Activated CD4-positive, alpha-beta T cell treated with anti-CD3 and anti-CD28 coated beads for 4 hours (primary cell): ENCODE measurements around the gene SPATC1L.

Experiments used
- DNase-seq, 2 donors: peaks; one replicate each; pipeline ENCODE4 v3.0.0-alpha.2; 2020

SPATC1L gene

DNA sequence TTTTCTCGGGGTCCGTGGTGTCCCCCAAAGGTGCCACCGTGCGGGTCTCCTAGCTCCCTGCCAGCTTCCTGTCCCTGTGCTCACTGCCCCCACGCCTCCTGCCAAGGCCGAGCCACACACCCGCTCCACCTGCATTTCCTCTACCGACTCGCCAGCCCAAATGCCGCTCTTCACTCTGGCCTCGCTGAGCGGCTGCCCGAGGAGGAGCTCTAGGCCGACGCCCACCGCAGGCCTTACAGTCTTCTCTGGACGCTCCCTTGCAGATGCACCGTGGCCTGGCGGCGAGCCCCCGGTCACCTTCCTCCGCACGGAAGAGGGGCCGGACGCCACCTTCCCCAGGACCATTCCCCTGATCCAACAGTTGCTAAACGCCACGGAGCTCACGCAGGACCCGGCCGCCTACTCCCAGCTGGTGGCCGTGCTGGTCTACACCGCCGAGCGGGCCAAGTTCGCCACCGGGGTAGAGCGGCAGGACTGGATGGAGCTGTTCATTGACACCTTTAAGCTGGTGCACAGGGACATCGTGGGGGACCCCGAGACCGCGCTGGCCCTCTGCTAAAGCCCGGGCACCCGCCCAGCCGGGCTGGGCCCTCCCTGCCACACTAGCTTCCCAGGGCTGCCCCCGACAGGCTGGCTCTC, 55.2 kb downstream of the SPATC1L start:
- DNase-seq: no peak

DNA sequence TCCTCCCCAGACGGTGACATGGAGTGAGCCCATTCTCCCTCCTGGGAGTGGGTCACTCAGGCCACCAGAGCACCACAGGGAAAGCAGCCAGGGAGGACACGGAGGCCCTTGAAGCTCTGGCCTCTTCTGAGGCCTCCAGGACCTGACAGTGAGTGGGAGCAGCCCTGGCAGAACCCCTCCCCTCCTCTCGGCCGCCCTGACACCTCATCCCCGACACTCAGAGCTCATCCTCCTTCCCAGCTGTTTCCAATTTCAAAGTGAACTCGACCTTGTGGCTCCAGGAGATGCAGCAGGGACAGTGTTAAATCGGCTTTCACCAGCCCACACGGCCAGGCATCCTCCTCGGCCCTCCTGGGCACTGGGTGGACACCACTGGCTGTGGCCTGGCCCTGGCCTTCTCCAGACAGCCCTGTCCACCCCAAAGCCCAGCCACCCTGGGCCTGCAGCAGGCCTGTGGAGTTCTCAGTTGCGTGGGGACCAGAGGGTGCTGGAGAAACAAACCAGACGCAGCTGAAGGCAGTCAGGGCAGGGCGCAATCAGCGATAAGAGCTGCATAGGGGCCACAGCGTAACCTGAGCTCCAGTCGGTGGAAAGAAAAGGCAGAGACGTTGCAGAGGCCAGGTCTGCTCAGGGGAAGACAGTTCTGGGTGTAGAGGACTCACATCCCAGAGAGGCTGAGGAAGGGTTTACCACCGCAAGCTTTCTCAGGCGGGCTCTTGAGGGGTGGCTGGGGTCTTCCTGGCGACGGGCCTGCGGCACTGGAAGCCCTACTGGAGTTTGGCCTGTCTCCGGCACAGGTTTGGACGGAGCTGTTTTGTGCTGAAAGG, 55.9 kb downstream of the SPATC1L start:
- DNase-seq: no peak

GRCh38 chr21:46127239-46128105, 56.8 kb downstream of the SPATC1L start:
- no peak for DNase-seq

GRCh38 chr21:46126309-46127238, 57.7 kb downstream of the SPATC1L start:
- DNase-seq: no peak

DNA sequence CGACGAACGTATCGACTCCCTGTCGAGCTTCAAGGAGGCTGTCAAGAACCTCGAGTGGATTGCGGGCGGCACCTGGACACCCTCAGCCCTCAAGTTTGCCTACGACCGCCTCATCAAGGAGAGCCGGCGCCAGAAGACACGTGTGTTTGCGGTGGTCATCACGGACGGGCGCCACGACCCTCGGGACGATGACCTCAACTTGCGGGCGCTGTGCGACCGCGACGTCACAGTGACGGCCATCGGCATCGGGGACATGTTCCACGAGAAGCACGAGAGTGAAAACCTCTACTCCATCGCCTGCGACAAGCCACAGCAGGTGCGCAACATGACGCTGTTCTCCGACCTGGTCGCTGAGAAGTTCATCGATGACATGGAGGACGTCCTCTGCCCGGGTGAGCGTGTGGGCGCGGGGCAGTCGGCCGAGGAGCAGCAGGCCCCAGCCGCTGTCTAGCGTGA, 58.4 kb downstream of the SPATC1L start:
- peak in 1 of 2 donors; percentile 0 for DNase-seq

DNA sequence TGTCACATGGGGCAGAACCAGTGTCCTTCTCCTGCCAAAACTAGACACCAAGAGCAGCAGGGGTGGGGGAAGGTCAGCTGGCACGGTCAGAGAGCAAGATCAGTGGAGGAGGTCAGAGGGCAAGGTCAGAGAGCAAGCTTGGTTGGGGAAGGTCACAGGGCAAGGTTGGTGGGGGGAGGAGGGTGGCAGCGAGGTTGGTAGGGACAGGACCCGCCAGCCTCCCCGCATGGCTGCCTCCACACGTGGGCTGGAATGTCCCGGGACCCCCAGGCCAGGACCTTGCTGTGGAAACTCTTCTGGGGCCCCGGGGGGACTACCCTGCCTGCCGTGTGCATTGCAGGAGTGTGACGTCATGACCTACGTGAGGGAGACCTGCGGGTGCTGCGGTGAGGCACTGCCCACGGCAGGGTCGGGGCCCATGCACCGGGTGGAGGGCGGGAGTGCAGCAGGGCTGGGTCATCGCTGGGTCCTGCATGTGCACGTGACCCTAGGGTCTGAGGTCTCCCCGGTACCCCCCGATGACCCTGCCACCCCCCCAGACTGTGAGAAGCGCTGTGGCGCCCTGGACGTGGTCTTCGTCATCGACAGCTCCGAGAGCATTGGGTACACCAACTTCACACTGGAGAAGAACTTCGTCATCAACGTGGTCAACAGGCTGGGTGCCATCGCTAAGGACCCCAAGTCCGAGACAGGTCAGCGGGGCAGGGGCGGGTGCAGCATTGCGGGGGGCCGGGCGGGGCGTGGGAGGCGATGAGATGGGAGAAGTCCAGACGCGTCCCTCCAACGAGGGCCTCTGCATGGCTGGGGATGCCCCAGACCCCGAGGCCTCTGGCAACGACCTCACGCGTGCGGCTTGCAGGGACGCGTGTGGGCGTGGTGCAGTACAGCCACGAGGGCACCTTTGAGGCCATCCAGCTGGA, 59.1 kb downstream of the SPATC1L start:
- no peak for DNase-seq

DNA sequence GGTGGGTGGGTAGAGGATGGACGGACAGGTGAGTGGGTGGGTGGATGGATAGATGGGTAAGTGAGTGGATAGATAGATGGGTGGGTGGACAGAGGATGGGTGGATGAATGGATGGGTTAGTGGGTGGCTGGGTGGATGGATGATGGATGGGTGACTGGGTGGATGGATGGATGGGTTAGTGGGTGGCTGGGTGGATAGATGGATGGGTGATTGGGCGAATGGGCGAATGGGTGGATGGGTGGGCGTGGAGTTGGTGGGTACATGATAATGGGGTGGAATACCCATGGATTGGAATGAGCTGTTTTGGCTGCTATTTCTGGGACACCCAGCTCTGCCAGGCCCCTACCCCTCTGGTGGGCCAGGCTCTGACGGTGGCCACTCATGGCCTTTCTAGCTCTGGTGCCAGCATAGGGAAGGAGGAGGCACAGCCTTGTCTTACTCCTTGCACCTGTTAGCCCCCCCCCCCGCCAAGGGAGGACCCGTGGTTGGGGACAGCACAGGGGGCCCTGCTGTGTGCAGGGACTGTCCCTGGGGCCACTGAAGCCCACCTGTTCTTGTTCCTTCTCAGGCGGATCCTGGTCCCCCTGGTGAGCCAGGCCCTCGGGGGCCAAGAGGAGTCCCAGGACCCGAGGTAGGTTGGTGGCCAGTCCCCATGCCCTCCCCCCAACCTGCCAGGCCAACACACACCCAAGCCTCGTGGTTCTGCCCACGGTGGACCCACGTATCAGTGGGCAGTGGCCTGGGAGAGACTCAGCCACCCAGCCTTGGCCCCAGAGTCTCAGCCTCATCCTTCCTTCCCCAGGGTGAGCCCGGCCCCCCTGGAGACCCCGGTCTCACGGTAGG, 60.0 kb downstream of the SPATC1L start:
- DNase-seq: no peak

DNA sequence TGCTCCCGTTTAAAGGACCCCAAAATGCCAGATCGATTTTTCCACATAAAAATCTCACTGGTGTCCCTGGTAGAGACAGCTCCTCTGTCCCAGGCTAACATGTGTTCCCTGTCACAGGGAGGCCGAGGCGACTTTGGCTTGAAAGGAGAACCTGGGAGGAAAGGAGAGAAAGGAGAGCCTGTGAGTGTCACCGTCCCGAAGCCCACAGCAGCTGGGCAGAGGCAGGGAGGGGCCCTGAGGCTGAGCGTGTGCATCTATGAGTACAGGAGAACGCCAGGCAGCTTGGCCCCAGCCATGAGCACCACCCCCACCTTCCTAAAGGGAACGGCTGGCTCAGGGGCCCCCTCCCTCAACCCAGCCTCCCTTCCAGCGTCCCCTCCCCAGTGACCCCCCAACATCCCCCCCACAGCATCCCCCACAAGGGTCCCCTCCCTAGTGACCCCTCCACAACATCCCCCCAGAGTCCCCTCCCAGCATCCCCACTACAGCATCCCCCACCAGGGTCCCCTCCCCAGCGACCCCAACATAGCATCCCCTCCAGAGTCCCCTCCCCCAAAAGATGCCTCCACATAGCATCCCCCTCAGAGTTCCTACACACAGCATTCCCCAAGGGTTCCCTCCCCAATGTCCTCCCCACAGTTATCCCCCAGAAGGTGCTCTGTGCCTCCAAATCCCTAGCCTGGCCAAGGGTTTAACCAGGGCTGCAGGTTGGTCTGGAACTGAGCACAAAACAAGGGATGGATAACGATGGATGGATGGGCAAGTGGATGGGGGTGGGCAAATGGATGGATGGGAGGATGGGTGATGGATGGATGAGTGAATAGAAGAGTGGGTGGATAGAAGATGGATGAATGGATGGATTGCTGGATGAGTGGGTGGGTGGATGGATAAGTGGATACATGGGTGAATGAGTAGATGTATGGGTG, 61.2 kb downstream of the SPATC1L start:
- DNase-seq: no peak

DNA sequence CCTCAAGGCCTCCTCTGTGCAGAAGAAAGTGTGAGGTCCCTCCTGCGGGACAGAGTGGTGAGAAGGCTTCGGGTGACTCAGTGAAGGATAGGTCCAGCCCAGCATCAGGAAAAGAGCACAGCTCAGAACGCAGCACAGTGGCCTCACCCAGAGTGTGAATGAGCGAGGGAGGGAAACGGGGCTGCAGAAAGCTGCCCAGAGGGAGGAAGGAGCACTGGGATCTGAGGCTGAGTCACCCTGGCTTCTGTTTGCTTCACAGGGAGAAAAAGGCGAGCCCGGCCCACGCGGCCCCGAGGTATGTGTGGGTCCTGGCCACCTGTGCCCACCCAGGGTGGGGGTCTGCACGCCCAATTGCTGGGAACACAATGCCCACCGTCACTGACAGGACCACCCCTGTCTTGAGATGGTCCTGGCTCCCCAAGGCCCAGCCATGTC, 62.0 kb downstream of the SPATC1L start:
- DNase-seq: no peak

DNA sequence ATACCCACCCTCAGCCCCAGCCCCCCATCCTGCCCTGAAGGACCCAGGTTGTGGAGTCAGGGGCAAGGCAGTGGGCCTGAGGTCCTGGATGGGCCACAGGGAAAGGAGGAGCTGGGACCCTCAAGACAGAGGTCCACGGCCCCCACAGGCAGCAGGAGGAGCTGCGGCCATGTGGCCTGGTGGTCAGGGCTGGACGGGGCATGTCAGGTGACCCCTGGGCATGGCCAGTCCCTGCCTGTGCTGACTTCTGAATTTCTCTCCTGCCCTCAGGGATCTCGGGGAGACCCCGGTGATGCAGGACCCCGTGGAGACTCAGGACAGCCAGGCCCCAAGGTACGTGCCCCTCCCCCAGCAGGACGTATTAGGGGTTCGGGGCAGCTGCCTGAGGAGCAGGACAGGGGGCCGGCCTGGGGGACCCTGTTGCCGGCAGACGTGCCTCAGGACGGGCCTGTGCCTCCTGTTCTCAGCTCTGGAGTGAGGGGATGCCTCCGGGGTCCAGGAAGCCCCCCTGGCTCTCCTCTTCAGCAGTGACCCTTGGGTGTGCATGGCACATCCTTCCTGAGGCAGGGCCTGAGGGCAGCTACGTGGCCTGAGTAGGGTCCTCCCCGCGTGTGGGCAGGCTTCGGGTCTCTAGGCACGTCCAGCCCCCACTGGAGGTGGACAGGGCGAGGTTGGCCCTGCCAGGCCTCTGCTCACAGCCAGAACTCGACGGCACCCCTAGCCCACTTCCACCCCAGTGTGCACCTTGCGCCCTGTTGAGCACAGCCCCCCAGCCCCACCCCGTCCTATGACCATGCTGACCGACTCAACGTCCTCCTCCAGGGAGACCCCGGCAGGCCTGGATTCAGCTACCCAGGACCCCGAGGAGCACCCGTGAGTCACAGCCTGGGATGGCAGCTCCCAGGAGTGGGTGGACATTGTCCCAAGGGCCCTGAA, 62.7 kb downstream of the SPATC1L start:
- DNase-seq: no peak

DNA sequence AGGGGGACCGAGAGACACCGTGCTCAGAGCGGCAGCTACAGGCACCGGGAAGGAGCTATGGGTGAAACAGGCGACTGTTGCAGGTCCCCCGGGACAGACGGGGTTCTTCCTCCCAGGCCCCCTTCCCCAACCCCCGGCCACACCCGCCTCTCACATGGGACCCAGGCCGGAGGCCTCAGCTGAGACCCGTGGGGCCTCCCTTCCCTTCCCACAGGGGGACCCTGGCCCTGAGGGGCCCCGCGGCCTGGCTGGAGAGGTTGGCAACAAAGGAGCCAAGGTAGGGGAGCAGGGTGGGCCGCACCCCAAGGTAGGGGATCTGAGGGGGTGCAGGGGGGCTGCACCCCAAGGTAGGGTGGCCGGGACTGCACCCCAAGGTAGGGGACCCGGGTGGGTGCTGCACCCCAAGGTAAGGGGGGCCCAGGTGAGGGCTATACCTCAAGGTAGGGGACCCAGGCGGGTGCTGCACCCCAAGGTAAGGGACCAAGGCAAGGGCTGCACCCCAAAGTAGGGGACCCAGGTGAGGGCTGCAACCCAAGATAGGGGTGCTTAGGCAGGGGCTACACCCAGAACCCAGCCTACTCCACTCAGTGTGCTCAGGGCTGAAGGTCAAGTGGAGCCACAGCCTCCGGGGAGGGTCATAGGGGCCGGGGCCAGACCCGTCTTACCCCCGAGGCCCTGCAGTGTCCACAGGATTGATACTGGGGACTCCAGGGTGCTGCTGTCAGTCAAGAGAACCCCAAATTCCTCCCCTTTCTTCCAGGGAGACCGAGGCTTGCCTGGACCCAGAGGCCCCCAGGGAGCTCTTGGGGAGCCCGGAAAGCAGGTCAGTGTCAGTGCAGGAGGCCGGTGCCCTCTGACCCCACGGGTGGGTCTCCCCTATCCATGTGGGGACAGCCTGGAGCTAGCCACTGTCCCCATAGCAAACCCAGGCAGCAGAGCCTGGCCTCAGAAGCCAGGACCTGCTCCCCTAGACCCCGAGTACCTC, 63.7 kb downstream of the SPATC1L start:
- DNase-seq: no peak

- no peak for DNase-seq
Measured at GRCh38 chr21:46119637-46120271, 64.5 kb downstream of the SPATC1L start.

- DNase-seq: no peak
Measured at GRCh38 chr21:46119144-46119636, 65.1 kb downstream of the SPATC1L start.

DNA sequence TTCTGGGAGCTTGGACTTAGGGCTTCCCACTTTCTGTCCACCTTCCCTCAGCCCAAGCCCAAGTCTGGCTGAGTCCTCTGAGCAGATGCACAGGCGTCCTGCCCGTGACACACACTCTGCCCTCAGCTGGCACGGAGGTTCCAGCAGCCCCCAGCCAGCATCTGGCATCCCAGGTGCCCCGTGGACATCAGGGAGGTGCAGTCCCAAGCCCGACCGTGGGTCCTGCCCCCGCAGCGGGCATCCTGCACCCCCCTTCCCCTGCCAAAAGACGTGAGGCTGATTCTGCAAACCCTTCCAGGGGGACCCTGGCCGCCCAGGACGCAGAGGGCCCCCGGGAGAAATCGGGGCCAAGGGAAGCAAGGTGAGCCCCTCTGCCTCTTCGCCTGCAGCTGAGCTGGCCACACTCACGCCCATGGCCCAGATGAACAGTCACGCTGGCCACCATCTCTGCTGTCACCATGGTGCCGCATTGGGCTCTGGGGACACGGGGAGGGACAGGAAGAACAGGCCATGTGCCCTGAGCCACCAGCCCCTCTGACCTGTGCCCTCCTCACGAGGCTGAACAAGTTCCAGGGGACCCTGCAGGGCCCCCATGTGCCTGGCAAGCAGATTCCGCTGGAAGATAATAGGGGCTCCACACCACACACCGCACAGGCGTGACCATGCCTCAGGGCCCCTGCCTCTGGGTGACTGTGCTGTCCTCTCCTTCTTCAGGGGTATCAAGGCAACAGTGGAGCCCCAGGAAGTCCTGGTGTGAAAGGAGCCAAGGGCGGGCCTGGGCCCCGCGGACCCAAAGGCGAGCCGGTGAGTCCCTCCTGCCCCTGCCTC, 65.7 kb downstream of the SPATC1L start:
- no peak for DNase-seq
